CD4-positive, alpha-beta T cell (primary cell): ENCODE data around the gene DEFB121. TPM values are rescaled to one million over a fixed set of nuclear protein-coding genes. Genes with fewer than 3 reads are reported as not detected.

ENCODE experiments used
- ATAC-seq: fragments of 200-7000 bp; cut with Tn5 transposase; one replicate; pipeline ENCODE4 v1.10.0; 2022; ENCODE audit warnings: mild to moderate bottlenecking; ENCODE audit not compliant: poor library complexity
- CTCF ChIA-PET: fragments of 350-600 bp; sonication (Branson Sonifier 250); formaldehyde crosslinking; loops from one replicate; lab custom pipeline; 2021; ENCODE audit warnings: antibody characterized with exemption, inconsistent platforms; lab: Charles Lee
- POLR2A ChIA-PET: fragments of 350-600 bp; sonication (Branson Sonifier 250); formaldehyde crosslinking; loops from one replicate; lab custom pipeline; 2021; ENCODE audit warnings: antibody characterized with exemption, inconsistent platforms; lab: Charles Lee
- DNase-seq, 14 experiments: peaks; one replicate each; pipeline ENCODE4 v3.0.0-alpha.2; 2013 to 2020; ENCODE audit warnings: mixed read lengths in 2 of 14
- H3K27ac ChIP-seq, 2 donors: one replicate each; pipeline versions ENCODE4 v1.5.1 to v1.7.0; 2013; ENCODE audit warnings: low read length in 2 of 2, low read depth in 1 of 2, mild to moderate bottlenecking in 1 of 2
- H3K27me3 ChIP-seq, 2 experiments: 1 replicate in 1 of 2; 2 replicates in 1 of 2; pipeline versions ENCODE4 v1.6.1 to v1.7.0; 2013; ENCODE audit warnings: low read length in 2 of 2, control low read depth in 1 of 2, mild to moderate bottlenecking in 1 of 2, moderate library complexity in 1 of 2; ENCODE audit not compliant: insufficient read depth in 2 of 2, control insufficient read depth in 1 of 2
- H3K36me3 ChIP-seq: one replicate; pipeline ENCODE4 v1.6.1; 2013; ENCODE audit warnings: low read length, control low read depth; ENCODE audit not compliant: insufficient read depth
- H3K4me1 ChIP-seq: one replicate; pipeline ENCODE4 v1.6.1; 2013; ENCODE audit warnings: low read length, control low read depth; ENCODE audit not compliant: insufficient read depth
- H3K4me3 ChIP-seq: one replicate; pipeline ENCODE4 v1.5.1; 2013; ENCODE audit warnings: mild to moderate bottlenecking, low read length, moderate library complexity
- H3K9me3 ChIP-seq, 2 experiments: 1 replicate in 1 of 2; 2 replicates in 1 of 2; pipeline versions ENCODE4 v1.6.1 to v1.7.0; 2013; ENCODE audit warnings: low read length in 2 of 2, mild to moderate bottlenecking in 2 of 2, control low read depth in 1 of 2, moderate library complexity in 1 of 2; ENCODE audit not compliant: control insufficient read depth in 1 of 2, insufficient read depth in 1 of 2
- H3K27ac Mint-ChIP-seq: one replicate; pipeline ENCODE4 v1.8.0; 2020; ENCODE audit warnings: mixed read lengths
- H3K27me3 Mint-ChIP-seq: one replicate; pipeline ENCODE4 v1.8.0; 2021; ENCODE audit warnings: mixed read lengths
- H3K36me3 Mint-ChIP-seq: one replicate; pipeline ENCODE4 v1.8.0; 2021; ENCODE audit warnings: low read depth, mixed read lengths
- H3K4me1 Mint-ChIP-seq: one replicate; pipeline ENCODE4 v1.8.0; 2021; ENCODE audit warnings: low read depth, mixed read lengths
- H3K4me3 Mint-ChIP-seq: one replicate; pipeline ENCODE4 v1.8.0; 2020; ENCODE audit warnings: mild to moderate bottlenecking, mixed read lengths
- H3K9me3 Mint-ChIP-seq: one replicate; pipeline ENCODE4 v1.8.0; 2020; ENCODE audit warnings: mixed read lengths
- CTCF ChIP-seq: fragments of 200-600 bp; IDR thresholded peaks from one replicate; pipeline ENCODE4 v1.8.0; 2022; ENCODE audit warnings: antibody characterized with exemption, mild to moderate bottlenecking
- intact Hi-C, 2 experiments: fragments of 100-400 bp; cut with DNase I in 1 of 2; cut with micrococcal nuclease in 1 of 2; formaldehyde crosslinking; loops; one replicate each; pipeline versions ENCODE4 v1.15.1 to v1.9.0; 2023 to 2025; cut with DNase I, micrococcal nuclease
- total RNA-seq, 174 experiments: library from RNA in 2 of 174; stranded (reverse) in 2 of 174; gene quantifications; one replicate each; pipeline ENCODE4 v1.2.3 and lab custom pipeline; 2021 to 2026

Gene DEFB121
- total RNA-seq, 2 experiments from 2014 or later, result not detected

GRCh38 chr20:31410011-31410410, 4.0 kb upstream of the DEFB121 start:
- intact Hi-C loops, result no loop called here
- H3K27me3 Mint-ChIP-seq, result peaks cover 25% of the 10 kb centered on the region
- Histone ChIP-seq H3K27me3 (peaks cover 0 to 2% of the 10 kb centered on the region in 2 experiments), H3K4me3 (no peak overlapping the region), H3K27ac (no peak overlapping the region), H3K4me1 (no peaks in the 10 kb centered on the region), H3K36me3 (no peaks in the 10 kb centered on the region), H3K9me3 (no peaks in the 10 kb centered on the region)
- H3K4me3 Mint-ChIP-seq, result no peak overlapping the region
- POLR2A ChIA-PET, result no interaction called here
- CTCF ChIA-PET, result no interaction called here
- TF ChIP-seq CTCF, result no peak
- H3K4me1 Mint-ChIP-seq, result no peaks in the 10 kb centered on the region
- H3K27ac Mint-ChIP-seq, result no peak overlapping the region
- H3K9me3 Mint-ChIP-seq, result no peaks in the 10 kb centered on the region
- DNase-seq (no peak), ATAC-seq (no peak)
- no peaks in the 10 kb centered on the region for H3K36me3 Mint-ChIP-seq

GRCh38 chr20:31403886-31404285, 2.1 kb downstream of the DEFB121 start:
- TF ChIP-seq CTCF, result no peak
- ATAC-seq (no peak), DNase-seq (no peak)
- intact Hi-C loops, result no loop called here
- Mint-ChIP-seq H3K27me3 (peaks cover 24% of the 10 kb centered on the region), H3K36me3 (no peaks in the 10 kb centered on the region), H3K27ac (no peak overlapping the region), H3K9me3 (no peaks in the 10 kb centered on the region), H3K4me3 (no peak overlapping the region), H3K4me1 (no peaks in the 10 kb centered on the region)
- no peak overlapping the region for H3K27ac ChIP-seq
- no peaks in the 10 kb centered on the region for H3K4me1 ChIP-seq
- no peak overlapping the region for H3K4me3 ChIP-seq
- H3K9me3 ChIP-seq, result no peaks in the 10 kb centered on the region
- H3K36me3 ChIP-seq, result no peaks in the 10 kb centered on the region
- H3K27me3 ChIP-seq, result peaks cover 2 to 3% of the 10 kb centered on the region in 2 experiments
- ChIA-PET CTCF (no interaction called here), POLR2A (no interaction called here)

- Mint-ChIP-seq H3K27me3 (peaks cover 27% of the 10 kb centered on the region), H3K4me3 (no peak overlapping the region), H3K27ac (no peak overlapping the region), H3K36me3 (no peaks in the 10 kb centered on the region), H3K9me3 (no peaks in the 10 kb centered on the region), H3K4me1 (no peaks in the 10 kb centered on the region)
- ATAC-seq (no peak), DNase-seq (no peak)
- ChIA-PET CTCF (no interaction called here), POLR2A (no interaction called here)
- no peak for TF ChIP-seq CTCF
- Histone ChIP-seq H3K4me3 (no peak overlapping the region), H3K27me3 (peaks cover 4 to 6% of the 10 kb centered on the region in 2 experiments), H3K27ac (no peak overlapping the region), H3K9me3 (no peaks in the 10 kb centered on the region), H3K36me3 (no peaks in the 10 kb centered on the region), H3K4me1 (no peaks in the 10 kb centered on the region)
- intact Hi-C loops, result no loop called here
Measured at GRCh38 chr20:31394900-31395299, 11.1 kb downstream of the DEFB121 start.
